Esophagus muscularis mucosa (tissue), 4 donors: ENCODE data around the gene CMTM4.

Experiments
- EP300 ChIP-seq: sonication (generic); formaldehyde crosslinking; IDR thresholded peaks from one replicate; pipeline ENCODE4 v1.6.1; 2017; ENCODE audit warnings: antibody characterized with exemption
- POLR2A ChIP-seq: fragments of 450-650 bp; IDR thresholded peaks from one replicate; pipeline ENCODE4 v1.6.1; 2017; ENCODE audit warnings: antibody characterized with exemption, moderate library complexity, mild to moderate bottlenecking, low read depth
- TF ChIP-seq, protein P1 (sequence below), 3 experiments: fragments of 200-600 bp in 2 of 3; fragments of 450-650 bp in 1 of 3; sonication (generic) in 2 of 3; IDR thresholded peaks; one replicate each; pipeline ENCODE4 v1.5.1; 2017 to 2019; ENCODE audit warnings: antibody characterized with exemption in 3 of 3, mild to moderate bottlenecking in 2 of 3, moderate library complexity in 1 of 3

DNA sequence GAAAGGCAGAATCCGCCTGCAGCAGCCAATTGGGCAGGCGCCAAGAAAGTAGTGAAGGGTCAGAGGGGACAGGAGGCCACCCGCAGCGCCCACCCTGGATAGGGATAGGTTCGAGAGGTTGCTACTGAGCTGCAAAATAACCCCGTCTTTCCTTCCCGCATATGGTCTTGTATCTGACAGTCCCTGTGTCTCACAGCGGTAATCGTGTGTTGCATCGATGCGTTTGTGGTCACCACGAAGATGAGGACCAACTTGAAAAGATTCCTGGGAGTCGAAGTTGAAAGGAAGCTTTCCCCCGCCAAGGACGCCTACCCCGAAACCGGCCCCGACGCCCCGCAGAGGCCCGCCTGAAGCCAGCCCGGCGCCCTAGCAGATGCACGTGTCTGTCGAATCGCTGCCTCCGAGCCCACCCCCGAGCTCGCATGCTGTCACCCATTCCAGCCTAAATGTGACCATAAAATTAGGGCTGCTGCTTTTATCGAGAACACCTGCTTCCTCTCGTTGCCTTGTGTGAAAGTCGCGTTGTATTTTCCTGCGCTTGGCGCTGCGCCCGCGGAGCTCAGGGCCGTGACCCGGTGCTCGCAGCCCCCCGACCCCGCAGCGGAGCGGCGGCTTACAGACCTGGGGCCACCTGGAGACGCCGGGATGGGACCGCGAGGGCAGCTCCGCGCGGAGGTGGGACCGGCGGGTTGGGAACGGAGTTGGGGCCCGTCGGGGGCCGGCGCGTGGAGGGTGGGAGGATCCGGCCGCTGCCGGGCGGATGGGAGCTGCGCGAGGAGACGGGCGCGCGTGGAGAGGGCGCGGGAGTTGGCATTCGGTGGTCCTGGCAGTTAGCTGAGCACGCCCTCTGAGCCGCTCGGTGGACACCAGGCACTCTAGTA is 117.7 kb downstream of the CMTM4 start, which contains the start of gene CMTM2:
- TF ChIP-seq POLR2A (no peak), EP300 (no peak)
- TF ChIP-seq, protein P1, sequence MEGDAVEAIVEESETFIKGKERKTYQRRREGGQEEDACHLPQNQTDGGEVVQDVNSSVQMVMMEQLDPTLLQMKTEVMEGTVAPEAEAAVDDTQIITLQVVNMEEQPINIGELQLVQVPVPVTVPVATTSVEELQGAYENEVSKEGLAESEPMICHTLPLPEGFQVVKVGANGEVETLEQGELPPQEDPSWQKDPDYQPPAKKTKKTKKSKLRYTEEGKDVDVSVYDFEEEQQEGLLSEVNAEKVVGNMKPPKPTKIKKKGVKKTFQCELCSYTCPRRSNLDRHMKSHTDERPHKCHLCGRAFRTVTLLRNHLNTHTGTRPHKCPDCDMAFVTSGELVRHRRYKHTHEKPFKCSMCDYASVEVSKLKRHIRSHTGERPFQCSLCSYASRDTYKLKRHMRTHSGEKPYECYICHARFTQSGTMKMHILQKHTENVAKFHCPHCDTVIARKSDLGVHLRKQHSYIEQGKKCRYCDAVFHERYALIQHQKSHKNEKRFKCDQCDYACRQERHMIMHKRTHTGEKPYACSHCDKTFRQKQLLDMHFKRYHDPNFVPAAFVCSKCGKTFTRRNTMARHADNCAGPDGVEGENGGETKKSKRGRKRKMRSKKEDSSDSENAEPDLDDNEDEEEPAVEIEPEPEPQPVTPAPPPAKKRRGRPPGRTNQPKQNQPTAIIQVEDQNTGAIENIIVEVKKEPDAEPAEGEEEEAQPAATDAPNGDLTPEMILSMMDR (IDR thresholded peaks at IDR 0.05), result no peak
